Parathyroid adenoma (tissue), 2 donors: ENCODE results near the gene FGGY.

Experiments used
- H2AFZ ChIP-seq: fragments of 300-600 bp; sonication (generic); one replicate; pipeline ENCODE4 v1.7.0; 2017; ENCODE audit warnings: antibody characterized with exemption, mild to moderate bottlenecking
- H3K27ac ChIP-seq: fragments of 300-600 bp; sonication (generic); one replicate; pipeline ENCODE4 v1.7.0; 2017
- H3K27me3 ChIP-seq: fragments of 300-600 bp; sonication (generic); one replicate; pipeline ENCODE4 v1.7.0; 2017; ENCODE audit warnings: low read length; ENCODE audit not compliant: control insufficient read depth, insufficient read depth
- H3K36me3 ChIP-seq: fragments of 300-600 bp; sonication (generic); one replicate; pipeline ENCODE4 v1.7.0; 2017; ENCODE audit warnings: low read length; ENCODE audit not compliant: control insufficient read depth, insufficient read depth
- H3K4me1 ChIP-seq: fragments of 300-600 bp; sonication (generic); one replicate; pipeline ENCODE4 v1.7.0; 2017; ENCODE audit warnings: control low read depth
- H3K4me2 ChIP-seq: fragments of 300-600 bp; sonication (generic); one replicate; pipeline ENCODE4 v1.7.0; 2017; ENCODE audit warnings: low read length
- H3K4me3 ChIP-seq: fragments of 300-600 bp; sonication (generic); one replicate; pipeline ENCODE4 v1.7.0; 2017; ENCODE audit warnings: low read depth, low read length
- H3K79me2 ChIP-seq: fragments of 300-600 bp; sonication (generic); one replicate; pipeline ENCODE4 v1.7.0; 2017; ENCODE audit warnings: control low read depth
- H3K9ac ChIP-seq: fragments of 300-600 bp; sonication (generic); one replicate; pipeline ENCODE4 v1.7.0; 2017; ENCODE audit warnings: mild to moderate bottlenecking
- H3K9me3 ChIP-seq: fragments of 300-600 bp; sonication (generic); one replicate; pipeline ENCODE4 v1.7.0; 2017; ENCODE audit warnings: low read length; ENCODE audit not compliant: control insufficient read depth
- TF ChIP-seq, protein P1 (sequence below): fragments of 300-600 bp; sonication (generic); IDR thresholded peaks from one replicate; pipeline ENCODE4 v1.7.0; 2017; ENCODE audit warnings: antibody characterized with exemption, mild to moderate bottlenecking
- donor health status: primary hyperparathyroidism.

FGGY gene

DNA sequence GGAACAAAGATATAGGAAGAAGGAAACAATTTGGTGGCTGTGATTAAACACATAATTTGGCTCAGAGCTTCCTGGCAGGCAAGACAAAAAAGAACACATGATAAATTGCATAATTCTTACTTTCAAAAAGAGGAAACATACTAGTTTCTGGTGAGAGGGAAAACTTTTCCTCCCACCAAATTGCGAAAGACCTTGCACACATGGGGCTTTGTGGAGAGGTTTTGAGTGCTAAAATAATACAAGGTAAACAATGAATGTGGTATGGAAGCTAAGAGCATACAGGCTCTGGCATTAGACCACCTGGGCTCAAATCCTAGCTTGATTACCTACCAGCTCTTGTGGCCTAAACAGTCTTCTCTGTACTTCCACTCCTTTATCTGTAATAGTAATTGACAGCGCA is 377.7 kb downstream of the FGGY start:
- Histone ChIP-seq H3K36me3 (no peaks in the 10 kb centered on the region), H3K4me1 (no peaks in the 10 kb centered on the region), H3K27me3 (no peaks in the 10 kb centered on the region), H3K4me3 (no peak overlapping the region), H3K79me2 (no peaks in the 10 kb centered on the region), H3K27ac (no peak overlapping the region), H3K9me3 (no peaks in the 10 kb centered on the region), H3K9ac (no peak overlapping the region), H3K4me2 (no peak overlapping the region), H2AFZ (no peak overlapping the region)
- TF ChIP-seq, protein P1, sequence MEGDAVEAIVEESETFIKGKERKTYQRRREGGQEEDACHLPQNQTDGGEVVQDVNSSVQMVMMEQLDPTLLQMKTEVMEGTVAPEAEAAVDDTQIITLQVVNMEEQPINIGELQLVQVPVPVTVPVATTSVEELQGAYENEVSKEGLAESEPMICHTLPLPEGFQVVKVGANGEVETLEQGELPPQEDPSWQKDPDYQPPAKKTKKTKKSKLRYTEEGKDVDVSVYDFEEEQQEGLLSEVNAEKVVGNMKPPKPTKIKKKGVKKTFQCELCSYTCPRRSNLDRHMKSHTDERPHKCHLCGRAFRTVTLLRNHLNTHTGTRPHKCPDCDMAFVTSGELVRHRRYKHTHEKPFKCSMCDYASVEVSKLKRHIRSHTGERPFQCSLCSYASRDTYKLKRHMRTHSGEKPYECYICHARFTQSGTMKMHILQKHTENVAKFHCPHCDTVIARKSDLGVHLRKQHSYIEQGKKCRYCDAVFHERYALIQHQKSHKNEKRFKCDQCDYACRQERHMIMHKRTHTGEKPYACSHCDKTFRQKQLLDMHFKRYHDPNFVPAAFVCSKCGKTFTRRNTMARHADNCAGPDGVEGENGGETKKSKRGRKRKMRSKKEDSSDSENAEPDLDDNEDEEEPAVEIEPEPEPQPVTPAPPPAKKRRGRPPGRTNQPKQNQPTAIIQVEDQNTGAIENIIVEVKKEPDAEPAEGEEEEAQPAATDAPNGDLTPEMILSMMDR: no peak

DNA sequence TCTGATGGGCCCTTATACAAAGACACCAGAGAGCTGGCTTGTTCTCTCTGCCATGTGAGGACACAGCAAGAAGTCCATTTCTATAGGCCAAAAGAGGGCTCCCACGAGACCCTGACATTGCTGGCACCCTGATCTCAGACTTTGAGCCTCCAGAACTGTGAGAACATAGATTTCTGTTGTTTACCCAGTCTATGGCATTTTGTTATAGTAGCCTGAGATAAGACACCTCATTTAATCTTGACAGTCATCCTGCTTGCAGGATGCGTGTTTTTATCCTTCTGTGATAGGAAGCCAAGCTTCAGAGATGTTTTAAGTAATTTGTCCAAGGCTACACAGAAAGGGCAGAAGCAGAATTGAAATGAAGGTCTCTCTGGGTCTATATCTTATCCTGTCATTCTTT is 379.0 kb downstream of the FGGY start:
- H3K4me1 ChIP-seq: no peaks in the 10 kb centered on the region

DNA sequence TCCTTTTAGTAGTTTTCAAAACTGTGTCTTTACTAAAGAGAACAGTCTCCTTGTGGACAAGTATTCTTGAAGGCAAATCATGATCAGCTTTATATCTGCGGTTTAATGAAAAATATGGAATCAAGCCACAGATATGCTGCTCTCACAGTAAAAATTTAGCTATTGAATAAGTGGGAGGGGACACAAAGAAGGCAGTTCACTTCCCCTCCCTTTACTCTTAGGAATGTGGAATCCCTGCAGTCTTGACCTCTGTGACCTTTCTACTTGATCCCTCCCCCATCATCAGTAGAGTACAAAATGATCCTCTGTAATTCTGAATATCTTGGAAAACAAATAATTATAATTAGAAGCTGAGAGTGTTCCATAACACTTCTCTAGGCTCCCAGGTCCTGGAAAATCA is 381.1 kb downstream of the FGGY start:
- Histone ChIP-seq H3K9ac (no peak overlapping the region), H3K4me1 (no peaks in the 10 kb centered on the region), H2AFZ (no peak overlapping the region), H3K79me2 (no peaks in the 10 kb centered on the region), H3K4me3 (no peak overlapping the region), H3K9me3 (no peaks in the 10 kb centered on the region), H3K27ac (no peak overlapping the region), H3K27me3 (no peaks in the 10 kb centered on the region), H3K36me3 (no peaks in the 10 kb centered on the region), H3K4me2 (no peak overlapping the region)
- TF ChIP-seq, protein P1: no peak

More for the DNA sequence above, 379.0 kb downstream of the FGGY start:
- H3K9ac ChIP-seq: no peak overlapping the region
- no peaks in the 10 kb centered on the region for H3K9me3 ChIP-seq
- H3K27me3 ChIP-seq: no peaks in the 10 kb centered on the region
- H3K79me2 ChIP-seq: no peaks in the 10 kb centered on the region
- TF ChIP-seq, protein P1: no peak
- H2AFZ ChIP-seq: no peak overlapping the region
- no peak overlapping the region for H3K27ac ChIP-seq
- no peaks in the 10 kb centered on the region for H3K36me3 ChIP-seq
- H3K4me2 ChIP-seq: no peak overlapping the region
- H3K4me3 ChIP-seq: no peak overlapping the region

DNA sequence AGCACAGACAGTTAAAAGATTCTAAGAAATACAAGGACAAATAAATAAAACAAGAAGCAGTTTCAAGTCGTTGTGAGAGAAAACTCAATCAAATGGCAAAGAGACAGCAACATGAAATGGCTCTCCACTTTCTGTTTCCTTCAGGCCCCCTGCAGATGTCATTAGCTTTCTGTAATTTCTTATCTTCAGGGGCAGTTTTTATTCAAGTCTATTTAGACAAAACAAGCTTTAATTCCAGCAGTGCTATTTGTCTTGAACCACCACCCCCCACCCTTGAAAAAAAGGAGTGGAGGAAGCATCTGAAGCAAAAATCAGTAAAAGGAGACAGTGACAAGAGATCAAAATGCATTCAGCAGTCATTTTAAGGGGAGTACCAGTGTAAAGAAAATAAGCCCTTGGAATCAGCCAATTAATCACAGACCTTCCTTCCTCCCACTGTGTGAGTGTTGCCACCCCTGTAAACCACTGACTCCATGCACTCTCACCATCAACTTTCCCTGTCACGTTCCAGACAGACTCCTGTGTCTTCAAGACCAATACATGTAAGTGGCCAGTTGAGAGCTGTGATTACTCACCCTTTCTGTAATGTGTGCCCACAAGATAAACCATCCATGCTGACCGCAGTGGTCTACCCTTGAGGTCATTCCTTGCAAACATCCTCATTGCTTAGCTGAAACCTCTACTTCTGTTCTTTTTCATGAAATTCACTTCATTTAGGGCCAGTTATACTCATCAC is 381.8 kb downstream of the FGGY start:
- H3K4me1 ChIP-seq: no peaks in the 10 kb centered on the region
- TF ChIP-seq, protein P1: no peak

DNA sequence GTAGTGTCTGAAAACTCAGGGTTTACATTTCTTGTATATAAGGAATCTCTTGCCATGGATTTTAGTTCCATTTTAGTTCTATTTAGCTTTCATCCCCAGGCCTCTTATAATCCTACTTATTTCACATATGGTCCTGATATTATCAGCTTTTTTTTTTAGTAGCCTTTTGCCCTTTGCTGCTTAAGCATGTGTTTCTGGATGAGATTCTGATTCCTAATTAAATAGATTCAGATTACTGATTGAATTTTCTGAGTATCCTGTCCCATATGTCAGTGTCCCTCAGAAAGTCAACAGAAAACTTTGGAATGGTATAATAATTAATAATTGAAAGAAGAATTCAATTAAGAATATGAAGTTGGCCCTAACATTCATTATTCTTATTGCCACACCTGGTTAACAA is 383.1 kb downstream of the FGGY start:
- Histone ChIP-seq H3K36me3 (no peaks in the 10 kb centered on the region), H3K27ac (no peak overlapping the region), H2AFZ (no peak overlapping the region), H3K79me2 (no peaks in the 10 kb centered on the region), H3K9me3 (no peaks in the 10 kb centered on the region), H3K9ac (no peak overlapping the region), H3K4me1 (no peaks in the 10 kb centered on the region), H3K27me3 (no peaks in the 10 kb centered on the region), H3K4me3 (no peak overlapping the region), H3K4me2 (no peak overlapping the region)
- TF ChIP-seq, protein P1: no peak

More for the DNA sequence above, 381.8 kb downstream of the FGGY start:
- no peaks in the 10 kb centered on the region for H3K36me3 ChIP-seq
- no peak overlapping the region for H3K27ac ChIP-seq
- H3K9me3 ChIP-seq: no peaks in the 10 kb centered on the region
- no peak overlapping the region for H3K4me3 ChIP-seq
- no peak overlapping the region for H2AFZ ChIP-seq
- no peaks in the 10 kb centered on the region for H3K79me2 ChIP-seq
- H3K4me2 ChIP-seq: no peak overlapping the region
- H3K9ac ChIP-seq: no peak overlapping the region
- H3K27me3 ChIP-seq: no peaks in the 10 kb centered on the region
